SJCRH30 (cell line): Measurements from ENCODE around the gene KRT6C. TPM values are rescaled to one million over a fixed set of nuclear protein-coding genes. Genes with fewer than 3 reads are reported as not detected.
A peak's percentile ranks its signal among the peaks of the same experiment; 100 is the strongest.
"Not testable (repeated sequence)": the region's sequence is repeated elsewhere in the genome, so short reads cannot be mapped to it uniquely, and the experiment has no call there.

ENCODE experiments used
- DNase-seq, 2 experiments: peaks; one replicate each; pipeline ENCODE4 v3.0.0-alpha.2; 2015 to 2020
- H3K27ac ChIP-seq: fragments of 250-450 bp; sonication (Bioruptor Pico); 2 replicates; pipeline ENCODE4 v1.5.1; 2020; ENCODE audit warnings: mild to moderate bottlenecking, moderate library complexity
- H3K27me3 ChIP-seq: fragments of 250-450 bp; sonication (Bioruptor Pico); 2 replicates; pipeline ENCODE4 v1.5.1; 2020; ENCODE audit warnings: mild to moderate bottlenecking, moderate library complexity
- H3K36me3 ChIP-seq: fragments of 250-450 bp; sonication (Bioruptor Pico); 2 replicates; pipeline ENCODE4 v1.5.1; 2020; ENCODE audit warnings: mild to moderate bottlenecking, moderate library complexity
- H3K4me1 ChIP-seq: fragments of 250-450 bp; sonication (Bioruptor Pico); 2 replicates; pipeline ENCODE4 v1.5.1; 2020; ENCODE audit warnings: mild to moderate bottlenecking, moderate library complexity
- H3K4me3 ChIP-seq: fragments of 250-450 bp; sonication (Bioruptor Pico); 2 replicates; pipeline ENCODE4 v1.5.1; 2020; ENCODE audit warnings: mild to moderate bottlenecking, moderate library complexity
- H3K9me3 ChIP-seq: fragments of 250-450 bp; sonication (Bioruptor Pico); replicated peaks from 2 replicates; pipeline ENCODE4 v1.5.1; 2020; ENCODE audit warnings: mild to moderate bottlenecking, moderate library complexity
- total RNA-seq: library from RNA; depleted of rRNA; stranded (reverse); fragments of >200 nt; shearing (Covaris generic); gene quantifications from 2 replicates; pipeline ENCODE4 v1.2.3, GENCODE V29; 2014

KRT6C gene
- total RNA-seq, 1 experiment from 2014 or later, result not detected

- H3K4me1 ChIP-seq, result no peaks in the 10 kb centered on the region
- no peak for DNase-seq
- H3K4me3 ChIP-seq, result no peak overlapping the region
- H3K36me3 ChIP-seq, result no peaks in the 10 kb centered on the region
- no peaks in the 10 kb centered on the region; the same call in 1 of the 2 replicates for H3K9me3 ChIP-seq
- no peaks in the 10 kb centered on the region for H3K27me3 ChIP-seq
- no peak overlapping the region for H3K27ac ChIP-seq
Observed at GRCh38 chr12:52513736-52514135, 40.1 kb upstream of the KRT6C start.

DNA sequence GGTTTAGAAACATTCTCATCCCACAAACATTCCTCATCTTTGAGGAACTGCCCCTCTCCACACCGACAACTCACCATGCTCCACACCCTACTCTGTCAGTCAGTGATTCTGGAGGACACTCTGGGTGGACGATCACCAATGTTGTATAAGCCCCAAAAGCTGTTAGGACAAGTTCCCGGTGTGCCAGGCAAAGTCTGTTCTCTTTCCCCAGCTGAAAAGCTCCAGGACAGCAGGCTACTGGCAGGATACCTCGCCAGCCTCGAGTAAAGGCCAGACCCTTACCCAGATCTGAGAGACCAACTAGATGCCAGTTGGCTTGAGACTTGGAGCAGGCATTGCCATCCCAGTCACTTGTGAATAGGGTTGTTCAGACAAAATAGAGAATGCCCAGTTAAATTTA lies 34.6 kb upstream of the KRT6C start:
- H3K27me3 ChIP-seq, result no peaks in the 10 kb centered on the region; the same call in 1 of the 2 replicates
- no peaks in the 10 kb centered on the region for H3K36me3 ChIP-seq
- no peak overlapping the region for H3K27ac ChIP-seq
- no peak for DNase-seq
- no peak overlapping the region for H3K4me3 ChIP-seq
- no peaks in the 10 kb centered on the region for H3K4me1 ChIP-seq
- no peaks in the 10 kb centered on the region; the same call in 1 of the 2 replicates for H3K9me3 ChIP-seq

DNA sequence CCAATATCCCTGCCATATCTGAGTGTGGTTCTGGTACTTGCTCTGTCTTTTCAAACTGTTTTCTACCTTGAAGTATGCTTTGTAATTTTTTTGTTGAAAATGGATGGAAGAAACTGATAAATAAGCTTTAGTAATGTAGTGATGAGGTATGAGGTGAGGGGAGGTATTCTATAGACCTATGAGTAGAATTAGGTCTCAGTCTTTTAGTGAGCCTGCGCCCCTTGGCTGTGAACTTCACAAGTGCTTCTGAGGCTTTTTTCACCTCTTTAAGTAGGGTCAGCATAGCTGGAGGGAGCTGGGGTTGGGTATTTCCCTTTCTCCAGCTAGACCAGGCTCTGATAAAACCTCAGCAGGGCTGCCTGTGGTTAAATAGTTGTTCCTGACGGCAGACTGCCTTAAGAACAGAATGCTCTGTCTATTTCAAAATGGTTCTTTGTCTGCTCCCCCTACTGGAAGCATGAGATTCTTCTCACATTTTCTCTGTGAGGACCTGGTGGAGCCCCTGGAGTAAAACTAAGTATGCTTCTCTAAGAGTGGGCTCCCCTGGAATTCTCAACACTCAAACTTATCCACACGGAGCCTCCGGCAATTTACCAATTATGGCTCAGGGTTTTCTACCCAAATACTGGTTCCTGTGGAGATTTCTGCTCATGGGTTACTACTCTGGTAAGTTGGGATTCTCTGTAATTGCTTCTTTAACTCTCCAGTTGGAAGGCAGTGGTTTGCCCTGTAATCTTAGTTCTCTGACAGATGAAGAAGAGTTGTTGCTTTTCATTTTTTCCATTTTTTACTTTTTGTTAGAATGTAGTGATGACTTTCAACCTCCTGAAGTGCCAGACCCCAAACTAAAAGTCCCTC lies 33.5 kb upstream of the KRT6C start:
- Histone ChIP-seq H3K4me3 (no peak overlapping the region), H3K27ac (no peak overlapping the region), H3K4me1 (no peaks in the 10 kb centered on the region), H3K9me3 (no peaks in the 10 kb centered on the region; the same call in 1 of the 2 replicates), H3K36me3 (no peaks in the 10 kb centered on the region), H3K27me3 (no peaks in the 10 kb centered on the region; the same call in 1 of the 2 replicates)
- DNase-seq, result peak in 1 of 2 experiments; percentile 39

DNA sequence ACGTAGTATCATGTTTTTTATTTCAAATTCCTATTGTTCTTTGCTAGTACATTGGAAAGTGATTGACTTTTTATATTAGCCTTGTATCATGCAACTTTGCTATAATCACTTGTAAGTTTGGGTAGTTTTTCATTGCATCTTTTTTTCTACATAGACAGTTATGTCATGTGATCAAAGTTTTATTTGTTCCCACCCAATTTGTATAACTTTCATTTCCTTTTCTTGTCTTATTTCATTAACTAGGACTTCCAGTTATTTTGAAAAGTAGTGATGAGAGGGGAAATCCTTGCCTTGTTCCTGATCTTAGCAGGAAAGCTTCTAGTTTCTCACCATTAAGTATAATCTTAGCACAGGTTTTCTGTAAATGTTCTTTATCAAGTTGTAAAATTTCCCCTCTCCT lies 29.3 kb upstream of the KRT6C start:
- Histone ChIP-seq H3K4me1 (no peaks in the 10 kb centered on the region), H3K9me3 (no peaks in the 10 kb centered on the region)
- DNase-seq, result no peak

DNA sequence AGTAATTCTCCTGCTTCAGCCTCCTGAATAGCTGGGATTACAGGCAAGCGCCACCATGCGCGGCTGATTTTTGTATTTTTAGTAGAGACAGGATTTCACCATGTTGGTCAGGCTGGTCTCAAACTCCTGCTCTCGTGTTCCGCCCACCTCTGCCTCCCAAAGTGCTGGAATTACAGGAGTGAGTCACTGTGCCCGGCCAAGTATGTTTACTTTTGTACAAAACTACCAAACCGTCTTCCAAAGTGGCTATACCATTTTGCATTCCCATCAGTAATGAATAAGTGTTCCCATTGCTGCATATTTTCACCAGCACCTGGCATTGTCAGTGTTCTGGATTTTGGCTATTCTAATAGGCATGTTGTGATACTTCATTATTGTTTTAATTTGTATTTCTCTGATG lies 27.9 kb upstream of the KRT6C start:
- Histone ChIP-seq H3K36me3 (no peaks in the 10 kb centered on the region), H3K9me3 (no peaks in the 10 kb centered on the region), H3K27me3 (no peaks in the 10 kb centered on the region), H3K4me3 (no peak overlapping the region), H3K27ac (no peak overlapping the region), H3K4me1 (no peaks in the 10 kb centered on the region)
- DNase-seq, result no peak

More for the DNA sequence above, 29.3 kb upstream of the KRT6C start:
- no peak overlapping the region for H3K27ac ChIP-seq
- no peaks in the 10 kb centered on the region for H3K36me3 ChIP-seq
- H3K27me3 ChIP-seq, result no peaks in the 10 kb centered on the region; the same call in 1 of the 2 replicates
- H3K4me3 ChIP-seq, result no peak overlapping the region

DNA sequence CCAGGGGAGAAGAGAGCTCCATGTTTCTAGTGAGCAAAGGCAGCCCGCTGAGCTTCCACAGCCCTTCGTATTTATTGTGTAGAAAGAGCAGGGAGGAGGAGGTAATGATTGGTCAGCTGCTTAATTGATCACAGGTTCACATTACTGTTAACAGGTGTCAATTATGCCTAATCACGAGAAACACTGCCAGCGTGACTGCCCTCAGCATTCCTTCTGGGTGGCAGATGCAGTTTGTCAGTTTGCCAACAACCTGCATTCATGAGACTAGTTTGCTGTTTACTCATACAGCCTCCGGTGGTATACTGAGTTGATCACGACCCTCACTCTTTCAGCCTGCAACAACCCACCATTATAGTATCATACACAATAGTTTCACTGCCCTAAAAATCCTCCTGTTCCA lies 27.0 kb upstream of the KRT6C start:
- DNase-seq, H3K36me3 ChIP-seq, H3K4me1 ChIP-seq, H3K27ac ChIP-seq, H3K4me3 ChIP-seq, H3K9me3 ChIP-seq, H3K27me3 ChIP-seq: not testable (repeated sequence)

DNA sequence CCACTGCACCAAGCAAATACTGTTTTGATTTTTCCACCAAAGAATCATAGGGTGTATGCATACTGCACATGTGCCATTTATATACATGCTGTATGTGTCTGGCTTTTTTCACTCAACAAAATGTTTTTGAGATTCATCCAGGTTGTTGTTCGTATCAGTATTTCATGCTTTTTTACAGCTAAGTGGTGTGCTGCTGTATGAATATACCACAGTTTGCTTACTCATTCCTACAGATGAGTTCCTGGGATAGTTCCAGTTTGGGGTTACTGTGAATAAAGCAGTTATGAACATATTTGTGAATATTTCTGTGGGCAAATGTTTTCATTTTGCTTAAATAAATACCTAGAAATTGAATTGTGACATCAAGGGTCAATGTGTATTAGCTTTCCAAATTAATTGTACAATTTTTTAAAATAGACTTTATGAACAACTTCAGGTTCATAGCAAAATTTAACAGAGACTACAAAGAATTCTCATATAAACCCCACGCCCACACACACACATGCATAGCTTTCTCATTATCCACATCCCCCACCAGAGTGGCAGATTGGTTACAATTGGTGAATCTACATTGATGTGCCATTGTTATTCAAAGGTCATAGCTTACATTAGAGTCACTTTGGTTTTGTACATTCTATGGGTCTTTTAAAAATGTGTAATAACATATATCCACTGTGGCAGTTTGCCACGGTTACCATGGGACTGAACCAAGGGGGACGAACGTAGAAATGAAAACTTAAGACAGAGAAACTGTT lies 26.4 kb upstream of the KRT6C start:
- no peaks in the 10 kb centered on the region for H3K4me1 ChIP-seq
- no peaks in the 10 kb centered on the region for H3K9me3 ChIP-seq
- no peak overlapping the region for H3K4me3 ChIP-seq
- no peaks in the 10 kb centered on the region; the same call in 1 of the 2 replicates for H3K27me3 ChIP-seq
- DNase-seq, result no peak
- H3K27ac ChIP-seq, result no peak overlapping the region
- no peaks in the 10 kb centered on the region for H3K36me3 ChIP-seq

DNA sequence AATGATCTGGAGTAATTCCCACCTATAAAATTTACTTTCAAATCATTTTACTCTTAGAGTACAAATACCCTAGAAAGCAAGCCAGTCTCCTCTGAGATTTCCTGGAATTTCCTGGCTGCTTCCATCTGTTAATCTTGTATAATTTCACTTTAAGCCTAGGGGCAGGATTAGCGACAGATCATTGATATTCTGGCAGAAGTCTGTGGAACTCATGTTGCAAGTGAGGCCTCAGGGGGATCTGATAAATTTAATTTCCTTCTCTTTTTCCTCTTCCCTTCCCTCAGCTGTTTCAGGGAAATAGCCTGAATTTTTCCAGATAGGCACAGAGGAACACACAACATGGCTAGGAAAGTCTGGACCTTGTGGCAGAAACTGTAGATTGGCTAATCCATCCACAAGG lies 25.3 kb upstream of the KRT6C start:
- Histone ChIP-seq H3K4me1 (no peaks in the 10 kb centered on the region), H3K27ac (no peak overlapping the region)

GRCh38 chr12:52497975-52498374 lies 24.4 kb upstream of the KRT6C start:
- H3K27me3 ChIP-seq, result peaks cover 3% of the 10 kb centered on the region; the same call in 1 of the 2 replicates
- DNase-seq, result no peak
- H3K9me3 ChIP-seq, result no peaks in the 10 kb centered on the region
- H3K27ac ChIP-seq, result no peak overlapping the region
- no peaks in the 10 kb centered on the region for H3K4me1 ChIP-seq
- no peaks in the 10 kb centered on the region for H3K36me3 ChIP-seq
- H3K4me3 ChIP-seq, result no peak overlapping the region

More for the DNA sequence above, 25.3 kb upstream of the KRT6C start:
- H3K9me3 ChIP-seq, result no peaks in the 10 kb centered on the region
- no peaks in the 10 kb centered on the region for H3K36me3 ChIP-seq
- no peaks in the 10 kb centered on the region; the same call in 1 of the 2 replicates for H3K27me3 ChIP-seq
- no peak overlapping the region for H3K4me3 ChIP-seq
- DNase-seq, result no peak

GRCh38 chr12:52496590-52497071 lies 23.0 kb upstream of the KRT6C start:
- Histone ChIP-seq H3K27me3 (peaks cover 3% of the 10 kb centered on the region; the same call in 1 of the 2 replicates), H3K4me1 (no peaks in the 10 kb centered on the region), H3K9me3 (no peaks in the 10 kb centered on the region), H3K36me3 (no peaks in the 10 kb centered on the region), H3K27ac (no peak overlapping the region), H3K4me3 (no peak overlapping the region)
- peak in 1 of 2 experiments; percentile 3 for DNase-seq

DNA sequence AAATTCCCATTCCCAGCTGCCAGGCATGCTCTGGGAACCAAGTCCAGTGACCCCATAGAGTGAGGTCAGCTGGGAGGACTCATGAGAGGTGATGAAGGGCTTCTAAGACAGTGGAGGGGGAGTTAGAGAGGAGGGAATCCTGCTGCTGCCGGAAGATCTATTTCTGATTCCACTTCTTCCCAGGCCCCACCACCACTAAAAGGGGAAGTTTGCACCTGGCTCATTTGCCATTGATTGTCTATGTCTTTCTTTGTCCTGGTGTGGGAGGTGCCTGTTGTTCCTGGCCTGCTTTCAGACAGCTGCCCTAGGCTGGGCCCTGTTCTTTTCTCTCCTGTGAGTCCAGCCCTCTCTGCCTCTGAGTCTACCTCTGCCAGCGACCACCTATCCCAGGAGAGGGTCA lies 22.4 kb upstream of the KRT6C start:
- Histone ChIP-seq H3K27me3 (peaks cover 3% of the 10 kb centered on the region; the same call in 1 of the 2 replicates), H3K4me1 (no peaks in the 10 kb centered on the region), H3K9me3 (no peaks in the 10 kb centered on the region), H3K4me3 (no peak overlapping the region), H3K36me3 (no peaks in the 10 kb centered on the region), H3K27ac (no peak overlapping the region)
- DNase-seq, result no peak

- no peaks in the 10 kb centered on the region for H3K4me1 ChIP-seq
- peaks cover 3% of the 10 kb centered on the region; the same call in 1 of the 2 replicates for H3K27me3 ChIP-seq
- no peaks in the 10 kb centered on the region for H3K36me3 ChIP-seq
- H3K4me3 ChIP-seq, result no peak overlapping the region
- no peaks in the 10 kb centered on the region for H3K9me3 ChIP-seq
- no peak overlapping the region for H3K27ac ChIP-seq
- peak in 1 of 2 experiments; percentile 17 for DNase-seq
Observed at GRCh38 chr12:52495389-52495788, 21.8 kb upstream of the KRT6C start.

GRCh38 chr12:52494518-52494917 lies 20.9 kb upstream of the KRT6C start:
- Histone ChIP-seq H3K27ac (no peak overlapping the region), H3K27me3 (peaks cover 3% of the 10 kb centered on the region; the same call in 1 of the 2 replicates), H3K4me1 (no peaks in the 10 kb centered on the region), H3K4me3 (no peak overlapping the region), H3K36me3 (no peaks in the 10 kb centered on the region), H3K9me3 (no peaks in the 10 kb centered on the region)
- no peak for DNase-seq

GRCh38 chr12:52494100-52494499 lies 20.5 kb upstream of the KRT6C start:
- H3K36me3 ChIP-seq, result no peaks in the 10 kb centered on the region
- no peak overlapping the region for H3K27ac ChIP-seq
- no peaks in the 10 kb centered on the region for H3K4me1 ChIP-seq
- DNase-seq, result no peak
- H3K27me3 ChIP-seq, result peaks cover 3% of the 10 kb centered on the region; the same call in 1 of the 2 replicates
- H3K4me3 ChIP-seq, result no peak overlapping the region
- no peaks in the 10 kb centered on the region for H3K9me3 ChIP-seq

GRCh38 chr12:52493172-52493571 lies 19.6 kb upstream of the KRT6C start, which contains the start of gene KRT6A:
Gene KRT6A, minus strand, starts transcription at chr12:52493257. Its CDS starts 69 bp downstream, at chr12:52493188.
- Histone ChIP-seq H3K27me3 (peaks cover 3% of the 10 kb centered on the region; the same call in 1 of the 2 replicates), H3K27ac (no peak within 1 kb of the TSS), H3K4me3 (no peak within 1 kb of the TSS), H3K9me3 (no peaks in the 10 kb centered on the region), H3K36me3 (no peaks in the 10 kb centered on the region), H3K4me1 (no peaks in the 10 kb centered on the region)
- no peak for DNase-seq
